Measurements from ENCODE around the gene ZNF367. TPM values are rescaled to one million over a fixed set of nuclear protein-coding genes. Genes with fewer than 3 reads are reported as not detected.

The ZNF367 gene
- total and polyA plus RNA-seq, 2 of the 4 experiments (the other 2 are of a cell fraction) = 1.1 to 2.7 TPM

DNA sequence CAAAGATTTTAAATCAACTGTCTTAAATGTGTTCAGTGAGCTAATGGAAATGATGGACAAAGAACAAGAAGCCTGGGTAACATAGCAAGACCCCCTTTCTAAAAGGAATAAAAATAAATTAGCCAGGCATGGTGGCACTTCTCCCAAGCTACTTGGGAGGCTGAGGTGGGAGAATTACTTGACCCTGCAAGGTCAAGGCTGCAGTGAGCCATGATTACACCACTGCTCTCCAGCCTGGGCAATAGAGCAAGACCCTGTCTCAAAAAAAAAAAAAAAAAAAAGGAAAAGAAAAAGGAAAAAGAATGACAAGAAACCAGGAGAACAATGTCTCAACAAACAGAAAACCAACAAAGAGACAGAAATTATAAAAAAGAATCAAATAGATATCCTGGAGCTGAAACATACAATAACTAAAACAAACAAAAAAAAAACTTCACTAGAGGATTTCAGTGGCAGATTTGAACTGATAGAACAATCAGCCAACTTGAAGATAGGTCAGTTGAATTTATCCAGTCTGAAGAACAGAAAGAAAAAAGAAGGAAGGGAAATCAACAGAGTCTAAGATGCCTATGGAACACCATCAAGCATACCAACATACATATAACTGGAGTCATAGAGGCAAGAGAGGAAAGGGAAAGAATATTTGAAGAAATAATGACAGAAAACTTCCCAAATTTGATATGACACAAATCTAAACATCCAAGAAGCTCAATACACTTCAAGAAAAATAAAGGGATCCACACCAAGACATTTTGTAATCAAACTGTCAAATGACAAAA, 17.8 kb downstream of the ZNF367 start:
- ChIA-PET CTCF (interaction anchor here (1.0 kb wide), 1 partner anchor 83 kb away, joined by 3 read pairs; no protein-coding TSS in a partner anchor), POLR2A (ENCODE audit: unreplicated experiment) (interaction anchor here (0.6 kb wide), 1 partner anchor 13 kb away, joined by 3 read pairs; no protein-coding TSS in a partner anchor)
- H3K14ac ChIP-seq (replicated peaks; ENCODE audit: low read depth, low read length) = no peak overlapping the region
- no peak overlapping the region for H4K8ac ChIP-seq (ENCODE audit: low read depth in 2 of 2, low read length in 2 of 2)
- peaks cover 3 to 27% of the 10 kb centered on the region in 2 experiments for H3K79me1 ChIP-seq (ENCODE audit: low read depth in 1 of 2, low read length in 2 of 2)
- no peak overlapping the region for H2BK120ac ChIP-seq (ENCODE audit: low read depth, low read length)
- H3K4me2 ChIP-seq (ENCODE audit: low read depth, low read length) = no peak overlapping the region
- no peak overlapping the region for H3K18ac ChIP-seq (ENCODE audit: low read depth, low read length)
- peaks cover 2% of the 10 kb centered on the region for H3K4me1 ChIP-seq (ENCODE audit: control insufficient read depth, insufficient read depth, low read length)
- no peak overlapping the region for H2BK20ac ChIP-seq (ENCODE audit: low read depth, low read length)
- intact Hi-C loops (cut with micrococcal nuclease) = no loop called here
- H3K4me3 ChIP-seq (ENCODE audit: insufficient read depth, low read depth, low read length) = no peak overlapping the region
- H3K9me3 ChIP-seq (ENCODE audit: control insufficient read depth, insufficient read depth, low read length) = peaks cover 3% of the 10 kb centered on the region
- no peak overlapping the region for H2AK9ac ChIP-seq (replicated peaks; ENCODE audit: low read depth, low read length, poor library complexity)
- H3K4ac ChIP-seq (ENCODE audit: low read depth, low read length) = no peak overlapping the region
- no peak overlapping the region for H3K23ac ChIP-seq (ENCODE audit: low read depth, low read length)
- ATAC-seq (ENCODE audit: low read depth) (no peak), DNase-seq (no peak)
- no peak overlapping the region for H4K5ac ChIP-seq (ENCODE audit: low read depth, low read length)
- H4K20me1 ChIP-seq (ENCODE audit: insufficient read depth, low read length) = no peaks in the 10 kb centered on the region
- in situ Hi-C loops (cut with MboI; ENCODE audit: low sequenced_read_pairs) = no loop called here
- H3K9ac ChIP-seq (ENCODE audit: low read depth, low read length) = no peak overlapping the region
- dilution Hi-C loops (cut with HindIII; ENCODE audit: low sequenced_read_pairs, unreplicated experiment) = no loop called here
- H3K56ac ChIP-seq (ENCODE audit: extremely low read depth, insufficient read depth, low read length) = no peak overlapping the region
- no peak overlapping the region for H2AFZ ChIP-seq (replicated peaks; ENCODE audit: low read length, poor library complexity)
- H3K27me3 ChIP-seq (ENCODE audit: control insufficient read depth, insufficient read depth, low read length) = no peaks in the 10 kb centered on the region
- H4K91ac ChIP-seq (ENCODE audit: insufficient read depth, low read depth, low read length) = no peak overlapping the region
- TF ChIP-seq RAD21 (IDR thresholded peaks at IDR 0.05; ENCODE audit: low read length) (no peak), RCOR1 (IDR thresholded peaks at IDR 0.05; ENCODE audit: insufficient replicate concordance, low read length) (no peak), CHD1 (IDR thresholded peaks at IDR 0.05; ENCODE audit: low read depth, low read length) (no peak), NFE2L2 (IDR thresholded peaks at IDR 0.05; ENCODE audit: low read depth, low read length) (no peak)
- TF ChIP-seq, protein P1, sequence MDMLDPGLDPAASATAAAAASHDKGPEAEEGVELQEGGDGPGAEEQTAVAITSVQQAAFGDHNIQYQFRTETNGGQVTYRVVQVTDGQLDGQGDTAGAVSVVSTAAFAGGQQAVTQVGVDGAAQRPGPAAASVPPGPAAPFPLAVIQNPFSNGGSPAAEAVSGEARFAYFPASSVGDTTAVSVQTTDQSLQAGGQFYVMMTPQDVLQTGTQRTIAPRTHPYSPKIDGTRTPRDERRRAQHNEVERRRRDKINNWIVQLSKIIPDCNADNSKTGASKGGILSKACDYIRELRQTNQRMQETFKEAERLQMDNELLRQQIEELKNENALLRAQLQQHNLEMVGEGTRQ (IDR thresholded peaks at IDR 0.05; ENCODE audit: low read depth, low read length) = no peak
- TF ChIP-seq, protein P2, sequence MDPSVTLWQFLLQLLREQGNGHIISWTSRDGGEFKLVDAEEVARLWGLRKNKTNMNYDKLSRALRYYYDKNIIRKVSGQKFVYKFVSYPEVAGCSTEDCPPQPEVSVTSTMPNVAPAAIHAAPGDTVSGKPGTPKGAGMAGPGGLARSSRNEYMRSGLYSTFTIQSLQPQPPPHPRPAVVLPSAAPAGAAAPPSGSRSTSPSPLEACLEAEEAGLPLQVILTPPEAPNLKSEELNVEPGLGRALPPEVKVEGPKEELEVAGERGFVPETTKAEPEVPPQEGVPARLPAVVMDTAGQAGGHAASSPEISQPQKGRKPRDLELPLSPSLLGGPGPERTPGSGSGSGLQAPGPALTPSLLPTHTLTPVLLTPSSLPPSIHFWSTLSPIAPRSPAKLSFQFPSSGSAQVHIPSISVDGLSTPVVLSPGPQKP (IDR thresholded peaks at IDR 0.05; ENCODE audit: borderline replicate concordance, low read depth, low read length) = no peak
- no peaks in the 10 kb centered on the region for H3K36me3 ChIP-seq (ENCODE audit: control insufficient read depth, insufficient read depth, low read length)
- no peak overlapping the region for H2AK5ac ChIP-seq (ENCODE audit: low read depth, low read length)
- no peak overlapping the region for H2BK5ac ChIP-seq (ENCODE audit: low read depth, low read length, poor library complexity, severe bottlenecking)
- BruUV-seq (replicated peaks) = no TSS peak
- no peaks in the 10 kb centered on the region for H3K9me1 ChIP-seq (ENCODE audit: insufficient read depth, low read length)
- H3K27ac ChIP-seq (ENCODE audit: insufficient read depth, low read length) = no peak overlapping the region
- H2BK15ac ChIP-seq (ENCODE audit: low read depth, low read length) = no peak overlapping the region

Measured in IMR-90 (cell line).